IMR-90 (cell line): ENCODE data around the gene SLC17A4. TPM values are rescaled to one million over a fixed set of nuclear protein-coding genes. Genes with fewer than 3 reads are reported as not detected.

Source experiments
- ATAC-seq: fragments of 200-7000 bp; cut with Tn5 transposase; 2 replicates; pipeline ENCODE4 v1.9.1; 2020; ENCODE audit warnings: low read depth, mild to moderate bottlenecking, moderate library complexity
- BruUV-seq: library from RNA; stranded (reverse); fragments of 400-500 nt; replicated peaks from 2 replicates; lab custom pipeline; 2021; lab: Mats Ljungman, UMichigan
- CTCF ChIA-PET: fragments of 300-600 bp; formaldehyde crosslinking; extraction: SDS; loops from one replicate; lab custom pipeline; 2021; ENCODE audit warnings: antibody characterized with exemption; lab: Yijun Ruan, JAX
- POLR2A ChIA-PET: fragments of 300-600 bp; sonication (Branson Sonifier 250); formaldehyde crosslinking; loops from one replicate; lab custom pipeline; 2022; ENCODE audit warnings: antibody characterized with exemption; ENCODE audit not compliant: unreplicated experiment; lab: Charles Lee
- DNase-seq: peaks from one replicate; pipeline ENCODE4 v3.0.0; 2013
- H2AFZ ChIP-seq: replicated peaks from 2 replicates; pipeline ENCODE3; 2013; ENCODE audit warnings: low read length, mild to moderate bottlenecking; ENCODE audit not compliant: poor library complexity
- H2AK5ac ChIP-seq: 2 replicates; pipeline ENCODE4 v1.6.1; 2013; ENCODE audit warnings: low read depth, low read length, inconsistent platforms
- H2AK9ac ChIP-seq: replicated peaks from 2 replicates; pipeline ENCODE3; 2013; ENCODE audit warnings: mild to moderate bottlenecking, low read depth, low read length, moderate library complexity; ENCODE audit not compliant: poor library complexity
- H2BK120ac ChIP-seq: 2 replicates; pipeline ENCODE4 v1.6.1; 2013; ENCODE audit warnings: low read depth, low read length, inconsistent platforms
- H2BK15ac ChIP-seq: 3 replicates; pipeline ENCODE4 v1.6.1; 2013; ENCODE audit warnings: low read depth, low read length, inconsistent platforms
- H2BK20ac ChIP-seq: 2 replicates; pipeline ENCODE4 v1.6.1; 2013; ENCODE audit warnings: low read depth, mild to moderate bottlenecking, inconsistent platforms, low read length, moderate library complexity
- H2BK5ac ChIP-seq: 2 replicates; pipeline ENCODE4 v1.6.1; 2013; ENCODE audit warnings: mild to moderate bottlenecking, low read depth, low read length, inconsistent platforms; ENCODE audit not compliant: poor library complexity, severe bottlenecking
- H3K14ac ChIP-seq: replicated peaks from 2 replicates; pipeline ENCODE4 v1.6.1; 2013; ENCODE audit warnings: low read depth, low read length, inconsistent platforms
- H3K18ac ChIP-seq: 2 replicates; pipeline ENCODE4 v1.6.1; 2013; ENCODE audit warnings: low read depth, low read length, control low read depth
- H3K23ac ChIP-seq: 2 replicates; pipeline ENCODE4 v1.6.1; 2013; ENCODE audit warnings: low read depth, low read length, inconsistent platforms
- H3K27ac ChIP-seq: 2 replicates; pipeline ENCODE4 v1.5.1; 2013; ENCODE audit warnings: mild to moderate bottlenecking, control low read depth, low read length; ENCODE audit not compliant: insufficient read depth
- H3K27me3 ChIP-seq: 2 replicates; pipeline ENCODE4 v1.6.1; 2013; ENCODE audit warnings: low read length; ENCODE audit not compliant: control insufficient read depth, insufficient read depth
- H3K36me3 ChIP-seq: 2 replicates; pipeline ENCODE4 v1.6.1; 2013; ENCODE audit warnings: low read length, mixed read lengths; ENCODE audit not compliant: control insufficient read depth, insufficient read depth
- H3K4ac ChIP-seq: 2 replicates; pipeline ENCODE4 v1.6.1; 2013; ENCODE audit warnings: low read depth, low read length, inconsistent platforms
- H3K4me1 ChIP-seq: 2 replicates; pipeline ENCODE4 v1.6.1; 2013; ENCODE audit warnings: low read length, mixed read lengths; ENCODE audit not compliant: control insufficient read depth, insufficient read depth
- H3K4me2 ChIP-seq: 2 replicates; pipeline ENCODE4 v1.6.1; 2013; ENCODE audit warnings: low read depth, mild to moderate bottlenecking, control low read depth, low read length, moderate library complexity
- H3K4me3 ChIP-seq: 2 replicates; pipeline ENCODE4 v1.5.1; 2013; ENCODE audit warnings: low read depth, mild to moderate bottlenecking, control low read depth, low read length, moderate library complexity; ENCODE audit not compliant: insufficient read depth
- H3K56ac ChIP-seq: 2 replicates; pipeline ENCODE4 v1.6.1; 2013; ENCODE audit warnings: low read length, inconsistent platforms; ENCODE audit not compliant: insufficient read depth; ENCODE audit errors: extremely low read depth
- H3K79me1 ChIP-seq, 2 experiments: 2 replicates each; pipeline ENCODE4 v1.6.1; 2013; ENCODE audit warnings: low read length in 2 of 2, inconsistent platforms in 1 of 2, low read depth in 1 of 2
- H3K9ac ChIP-seq: 2 replicates; pipeline ENCODE4 v1.6.1; 2013; ENCODE audit warnings: low read depth, low read length, control low read depth
- H3K9me1 ChIP-seq: 2 replicates; pipeline ENCODE4 v1.6.1; 2013; ENCODE audit warnings: low read length, inconsistent platforms; ENCODE audit not compliant: insufficient read depth
- H3K9me3 ChIP-seq: 2 replicates; pipeline ENCODE4 v1.6.1; 2013; ENCODE audit warnings: low read length; ENCODE audit not compliant: control insufficient read depth, insufficient read depth
- H4K20me1 ChIP-seq: 2 replicates; pipeline ENCODE4 v1.6.1; 2013; ENCODE audit warnings: low read length, inconsistent platforms; ENCODE audit not compliant: insufficient read depth
- H4K5ac ChIP-seq: 2 replicates; pipeline ENCODE4 v1.6.1; 2013; ENCODE audit warnings: mild to moderate bottlenecking, low read depth, low read length, control low read depth
- H4K8ac ChIP-seq, 2 experiments: 2 replicates each; pipeline ENCODE4 v1.6.1; 2013; ENCODE audit warnings: low read depth in 2 of 2, low read length in 2 of 2, control low read depth in 1 of 2, inconsistent platforms in 1 of 2
- H4K91ac ChIP-seq: 2 replicates; pipeline ENCODE4 v1.6.1; 2013; ENCODE audit warnings: low read depth, low read length, inconsistent platforms; ENCODE audit not compliant: insufficient read depth
- BHLHE40 ChIP-seq: fragments of 150-350 bp; IDR thresholded peaks from 2 replicates; pipeline ENCODE4 v1.6.1; 2016; ENCODE audit warnings: mild to moderate bottlenecking, low read depth, low read length
- CEBPB ChIP-seq: IDR thresholded peaks from 2 replicates; pipeline ENCODE4 v1.6.1; 2012; ENCODE audit warnings: low read depth, low read length, improper control_type of control experiment
- CHD1 ChIP-seq: IDR thresholded peaks from 2 replicates; pipeline ENCODE4 v1.6.1; 2012; ENCODE audit warnings: low read depth, low read length, improper control_type of control experiment
- CTCF ChIP-seq: conservative IDR thresholded peaks from 2 replicates; pipeline ENCODE4 v1.5.1; 2012; ENCODE audit warnings: mild to moderate bottlenecking, low read depth, low read length, improper control_type of control experiment
- ELK1 ChIP-seq: fragments of 150-350 bp; IDR thresholded peaks from 2 replicates; pipeline ENCODE4 v1.6.1; 2016; ENCODE audit warnings: low read depth, mild to moderate bottlenecking, low read length, moderate library complexity, borderline replicate concordance
- FOS ChIP-seq: fragments of 150-350 bp; IDR thresholded peaks from 2 replicates; pipeline ENCODE4 v1.6.1; 2016; ENCODE audit warnings: low read depth, low read length
- MAFK ChIP-seq: IDR thresholded peaks from 2 replicates; pipeline ENCODE4 v1.6.1; 2012; ENCODE audit warnings: low read depth, low read length, improper control_type of control experiment
- MAZ ChIP-seq: IDR thresholded peaks from 2 replicates; pipeline ENCODE4 v1.6.1; 2012; ENCODE audit warnings: low read depth, mild to moderate bottlenecking, low read length, improper control_type of control experiment, moderate library complexity, borderline replicate concordance
- MXI1 ChIP-seq: IDR thresholded peaks from 2 replicates; pipeline ENCODE4 v1.6.1; 2012; ENCODE audit warnings: low read depth, mild to moderate bottlenecking, low read length, moderate library complexity, borderline replicate concordance
- NFE2L2 ChIP-seq: fragments of 150-350 bp; IDR thresholded peaks from 2 replicates; pipeline ENCODE4 v1.6.1; 2016; ENCODE audit warnings: low read depth, mild to moderate bottlenecking, low read length
- POLR2A ChIP-seq: IDR thresholded peaks from 2 replicates; pipeline ENCODE4 v1.6.1; 2012; ENCODE audit warnings: mild to moderate bottlenecking, low read depth, low read length
- RAD21 ChIP-seq: IDR thresholded peaks from 2 replicates; pipeline ENCODE4 v1.6.1; 2012; ENCODE audit warnings: low read length, improper control_type of control experiment
- RCOR1 ChIP-seq: IDR thresholded peaks from 2 replicates; pipeline ENCODE4 v1.6.1; 2012; ENCODE audit warnings: mild to moderate bottlenecking, low read length, improper control_type of control experiment; ENCODE audit not compliant: insufficient replicate concordance
- RFX5 ChIP-seq: IDR thresholded peaks from 2 replicates; pipeline ENCODE4 v1.8.0; 2012; ENCODE audit warnings: low read depth, mild to moderate bottlenecking, low read length, moderate library complexity
- SMC3 ChIP-seq: fragments of 150-350 bp; IDR thresholded peaks from 2 replicates; pipeline ENCODE4 v1.6.1; 2016; ENCODE audit warnings: low read depth, mild to moderate bottlenecking, antibody characterized with exemption, low read length, moderate library complexity
- USF2 ChIP-seq: fragments of 150-350 bp; IDR thresholded peaks from 2 replicates; pipeline ENCODE4 v1.6.1; 2017; ENCODE audit warnings: mild to moderate bottlenecking, antibody characterized with exemption, low read length, low read depth
- WGBS, 2 experiments: methylation state at CpG; one replicate each; pipeline versions ENCODE4 v1.1.5 to v1.1.7; 2013; ENCODE audit warnings: missing lambda C conversion rate in 2 of 2; ENCODE audit not compliant: insufficient read length in 1 of 2; ENCODE audit errors: extremely low coverage in 2 of 2; 5-methylcytosine and 5-hydroxymethylcytosine counted together
- dilution Hi-C: fragments of 300-500 bp; cut with HindIII; formaldehyde crosslinking; loops from one replicate; pipeline ENCODE4 v1.14.3; 2018; ENCODE audit warnings: low sequenced_read_pairs; ENCODE audit not compliant: unreplicated experiment
- in situ Hi-C: fragments of 300-500 bp; cut with MboI; formaldehyde crosslinking; loops from 3 replicates; pipeline ENCODE4 v1.14.3; 2019; ENCODE audit warnings: low sequenced_read_pairs, inconsistent platforms, mixed read lengths
- intact Hi-C: fragments of 100-400 bp; cut with micrococcal nuclease; formaldehyde crosslinking; loops from 2 replicates; pipeline ENCODE4 v1.10.0; 2022
- polyA plus RNA-seq, 3 experiments: library from polyadenylated mRNA; depleted of rRNA; stranded (reverse); fragments of >200 nt; gene quantifications; 2 replicates each; pipeline ENCODE4 v1.2.3, GENCODE V29; 2012; ENCODE audit warnings: low replicate concordance in 1 of 3
- total RNA-seq: library from RNA; depleted of rRNA; stranded (reverse); fragments of >200 nt; gene quantifications from 2 replicates; pipeline ENCODE4 v1.2.3, GENCODE V29; 2012

SLC17A4 gene
- total and polyA plus RNA-seq, 2 of the 4 experiments (the other 2 are of a cell fraction): not detected

GRCh38 chr6:25774120-25774715, 19.7 kb downstream of the SLC17A4 start:
- Histone ChIP-seq H3K23ac (no peak overlapping the region), H4K8ac (no peak overlapping the region), H3K27me3 (no peaks in the 10 kb centered on the region), H4K20me1 (no peaks in the 10 kb centered on the region), H3K36me3 (no peaks in the 10 kb centered on the region), H2AK5ac (no peak overlapping the region), H4K5ac (no peak overlapping the region), H3K27ac (no peak overlapping the region), H2BK120ac (no peak overlapping the region), H3K9ac (no peak overlapping the region), H3K56ac (no peak overlapping the region), H2BK15ac (no peak overlapping the region), H3K4me1 (no peaks in the 10 kb centered on the region), H2AK9ac (no peak overlapping the region), H3K79me1 (no peaks in the 10 kb centered on the region), H3K14ac (no peak overlapping the region), H3K4ac (no peak overlapping the region), H3K4me3 (no peak overlapping the region), H3K4me2 (no peak overlapping the region), H3K9me1 (no peaks in the 10 kb centered on the region), H3K9me3 (no peaks in the 10 kb centered on the region), H2BK20ac (no peak overlapping the region), H2AFZ (no peak overlapping the region), H3K18ac (no peak overlapping the region), H2BK5ac (no peak overlapping the region), H4K91ac (no peak overlapping the region)
- DNase-seq (no peak), ATAC-seq (no peak)
- intact Hi-C loops: no loop called here
- TF ChIP-seq RAD21 (no peak), NFE2L2 (no peak), ELK1 (no peak), MXI1 (no peak), BHLHE40 (no peak), USF2 (no peak), SMC3 (no peak), RFX5 (no peak), CTCF (no peak), FOS (no peak), RCOR1 (no peak), MAFK (no peak), MAZ (no peak), CHD1 (no peak), CEBPB (no peak), POLR2A (no peak)
- dilution Hi-C loops: no loop called here
- BruUV-seq: no TSS peak
- ChIA-PET POLR2A (no interaction called here), CTCF (no interaction called here)
- in situ Hi-C loops: no loop called here
- WGBS, 2 experiments: no CpG with 5 or more reads among the region's 2 CpGs
